SK-N-MC (cell line): Measurements from ENCODE around the gene ARHGEF28.

Experiments used
- DNase-seq: peaks from one replicate; pipeline ENCODE4 v3.0.0-alpha.2; 2011; ENCODE audit warnings: low read depth, low spot score
- H3K27ac ChIP-seq: fragments of 200-600 bp; sonication (generic); 2 replicates; pipeline ENCODE4 v1.5.1; 2016; ENCODE audit warnings: mixed run types
- H3K36me3 ChIP-seq: fragments of 200-600 bp; sonication (generic); 2 replicates; pipeline ENCODE4 v1.6.1; 2017; ENCODE audit warnings: antibody characterized with exemption, low read length, mixed read lengths; ENCODE audit not compliant: insufficient read depth
- H3K4me3 ChIP-seq: fragments of 200-600 bp; sonication (generic); 2 replicates; pipeline ENCODE4 v1.5.1; 2016
- H3K9ac ChIP-seq: fragments of 200-600 bp; sonication (generic); 2 replicates; pipeline ENCODE4 v1.8.0; 2017; ENCODE audit warnings: mixed run types, mixed read lengths; ENCODE audit not compliant: insufficient read length
- H3K9me3 ChIP-seq: fragments of 200-600 bp; sonication (generic); 2 replicates; pipeline ENCODE4 v1.6.1; 2017; ENCODE audit warnings: low read depth, mild to moderate bottlenecking, antibody characterized with exemption, low read length, moderate library complexity, mixed read lengths
- EZH2 ChIP-seq: fragments of 200-600 bp; sonication (generic); IDR thresholded peaks from one replicate; pipeline ENCODE4 v1.6.1; 2017; ENCODE audit warnings: antibody characterized with exemption
- FOXP2 ChIP-seq: optimal IDR thresholded peaks from 2 replicates; pipeline ENCODE3; 2011; ENCODE audit warnings: mild to moderate bottlenecking, moderate library complexity; ENCODE audit not compliant: insufficient read depth; ENCODE audit errors: extremely low read length, control extremely low read depth
- POLR2AphosphoS5 ChIP-seq: IDR thresholded peaks from 2 replicates; pipeline ENCODE4 v1.6.1; 2012; ENCODE audit warnings: mild to moderate bottlenecking, low read depth, low read length, borderline replicate concordance

The ARHGEF28 gene

DNA sequence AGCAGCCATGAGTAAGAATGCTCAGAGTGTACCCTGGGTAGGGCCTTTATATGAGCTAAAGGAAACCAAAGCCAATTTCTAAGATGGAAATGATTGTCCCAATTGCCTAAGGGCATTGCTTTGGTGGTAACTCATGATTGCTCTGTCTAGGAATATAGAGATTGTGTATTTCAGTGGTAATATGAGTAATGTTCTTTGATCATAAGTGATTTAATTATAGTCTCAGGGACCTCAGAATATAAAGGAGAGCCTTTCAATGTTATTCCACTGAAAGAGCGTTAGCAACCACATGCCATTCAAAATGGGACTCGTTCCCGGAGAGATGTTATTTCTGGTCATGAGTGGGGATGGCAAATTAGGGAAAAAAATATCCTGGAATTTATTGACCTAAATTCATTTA, 340.5 kb downstream of the ARHGEF28 start:
- H3K9ac ChIP-seq = no peak overlapping the region
- H3K27ac ChIP-seq = no peak overlapping the region
- H3K9me3 ChIP-seq = no peaks in the 10 kb centered on the region
- no peak for DNase-seq
- H3K4me3 ChIP-seq = no peak overlapping the region
- no peaks in the 10 kb centered on the region for H3K36me3 ChIP-seq
- TF ChIP-seq POLR2AphosphoS5 = no peak
- no peak for TF ChIP-seq FOXP2
- no peak for TF ChIP-seq EZH2

DNA sequence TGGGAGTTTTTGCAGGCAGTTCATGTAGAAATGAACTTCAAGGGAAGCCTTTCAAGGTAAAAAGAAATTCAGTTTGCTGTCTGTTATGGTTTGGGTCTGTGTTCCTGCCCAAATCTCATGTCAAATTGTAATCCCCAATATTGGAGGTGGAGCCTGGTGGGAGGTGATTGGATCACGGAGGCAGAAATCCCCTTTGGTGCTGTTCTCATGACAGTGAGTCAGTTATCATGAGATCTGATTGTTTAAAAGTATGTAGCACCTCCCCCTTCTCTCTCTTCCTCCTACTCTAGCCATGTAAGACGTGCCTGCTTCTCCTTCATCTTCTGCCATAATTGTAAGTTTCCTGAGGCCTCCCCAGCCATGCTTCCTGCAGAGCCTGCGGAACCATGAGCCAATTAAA, 341.4 kb downstream of the ARHGEF28 start:
- no peaks in the 10 kb centered on the region for H3K36me3 ChIP-seq
- H3K27ac ChIP-seq = no peak overlapping the region
- TF ChIP-seq FOXP2 = no peak
- TF ChIP-seq EZH2 = no peak
- no peak for TF ChIP-seq POLR2AphosphoS5
- H3K9ac ChIP-seq = no peak overlapping the region
- H3K4me3 ChIP-seq = no peak overlapping the region
- DNase-seq = no peak
- no peaks in the 10 kb centered on the region for H3K9me3 ChIP-seq

GRCh38 chr5:73968246-73968645, 342.2 kb downstream of the ARHGEF28 start:
- Histone ChIP-seq H3K27ac (no peak overlapping the region), H3K4me3 (no peak overlapping the region), H3K36me3 (no peaks in the 10 kb centered on the region), H3K9me3 (no peaks in the 10 kb centered on the region), H3K9ac (no peak overlapping the region)
- no peak for DNase-seq
- TF ChIP-seq POLR2AphosphoS5 = no peak

DNA sequence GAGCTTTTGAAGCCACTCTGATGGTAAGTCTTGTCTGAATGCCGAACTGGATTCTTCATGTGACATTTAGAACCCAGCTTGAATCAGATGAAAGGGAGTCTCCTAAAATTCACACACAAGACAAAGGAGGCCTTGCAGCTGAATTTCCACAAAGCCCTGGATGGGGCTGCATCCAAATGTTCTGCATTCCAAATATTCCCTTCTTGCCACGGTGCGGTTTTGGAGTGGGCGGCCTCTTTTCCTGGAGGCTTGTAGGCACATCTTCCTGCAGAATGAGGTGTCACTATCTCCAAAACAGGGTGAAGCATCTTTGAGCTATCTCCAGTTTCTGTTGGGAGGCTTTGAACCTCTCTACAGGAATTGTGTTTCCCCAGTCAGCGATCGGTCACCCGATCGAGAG, 342.7 kb downstream of the ARHGEF28 start:
- Histone ChIP-seq H3K9me3 (no peaks in the 10 kb centered on the region), H3K27ac (no peak overlapping the region), H3K36me3 (no peaks in the 10 kb centered on the region), H3K9ac (no peak overlapping the region), H3K4me3 (no peak overlapping the region)
- DNase-seq = no peak
- TF ChIP-seq FOXP2 = no peak
- TF ChIP-seq EZH2 = no peak
- no peak for TF ChIP-seq POLR2AphosphoS5

DNA sequence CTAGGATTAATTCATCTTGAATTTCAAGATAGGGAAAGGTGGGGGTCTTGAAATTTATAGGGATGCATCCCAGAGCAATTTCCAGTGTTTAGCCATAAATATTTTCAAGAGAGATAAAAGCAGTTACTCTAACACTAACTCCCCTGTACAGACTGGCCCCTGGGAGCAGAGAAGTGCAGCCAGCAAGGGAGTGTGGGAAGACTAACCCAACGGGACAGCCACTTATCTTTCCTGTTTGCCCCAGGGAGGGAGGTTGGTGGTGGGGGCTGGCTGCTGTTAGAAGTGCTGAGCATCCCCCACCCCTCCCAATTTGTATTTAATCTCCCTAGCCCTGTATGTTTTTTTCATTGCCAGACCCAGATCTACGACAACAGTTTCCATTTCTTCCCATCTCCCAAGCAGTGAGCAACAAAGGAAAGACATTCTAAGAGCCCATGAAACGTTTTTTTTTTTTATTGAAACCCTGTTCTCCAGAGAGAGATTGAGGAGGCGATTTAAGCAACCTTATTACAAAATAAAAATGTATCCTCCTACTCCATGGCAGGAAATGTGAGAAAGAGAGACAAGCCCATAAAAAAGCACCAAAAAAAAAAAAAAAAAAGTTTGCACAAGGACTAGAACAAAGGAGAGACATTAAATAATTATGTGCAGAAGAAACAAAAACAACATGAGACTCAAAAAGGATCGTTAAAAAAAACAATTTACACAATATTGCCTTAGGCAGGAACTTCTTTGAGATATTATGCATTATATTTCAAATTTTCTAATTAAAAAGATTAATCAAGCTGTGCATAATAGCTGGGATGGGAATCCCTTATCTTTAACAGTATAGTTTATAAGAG, 343.4 kb downstream of the ARHGEF28 start:
- peak; percentile 8 for DNase-seq
- no peak overlapping the region for H3K27ac ChIP-seq
- no peak overlapping the region for H3K9ac ChIP-seq
- no peak for TF ChIP-seq FOXP2
- no peak for TF ChIP-seq EZH2
- no peak for TF ChIP-seq POLR2AphosphoS5
- H3K36me3 ChIP-seq = no peaks in the 10 kb centered on the region
- H3K9me3 ChIP-seq = no peaks in the 10 kb centered on the region
- H3K4me3 ChIP-seq = no peak overlapping the region

DNA sequence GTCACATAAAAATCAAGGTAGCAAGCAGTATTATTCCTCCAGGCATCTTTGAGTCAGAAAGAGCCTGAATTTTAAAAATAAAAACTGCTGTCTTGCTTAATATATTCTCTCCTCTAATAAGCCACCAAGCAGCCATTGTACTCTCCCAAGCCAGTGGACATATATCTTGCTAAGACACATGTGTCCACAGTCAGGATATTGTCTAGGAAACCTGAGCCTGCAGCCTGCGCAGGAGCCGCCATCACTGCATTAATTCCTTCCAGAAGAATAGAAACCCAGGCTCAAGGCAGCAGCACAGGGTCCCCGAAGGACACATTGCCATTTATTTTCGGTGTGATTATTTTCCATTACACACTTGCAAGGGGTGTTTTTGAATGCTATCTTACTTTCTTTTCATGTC, 345.3 kb downstream of the ARHGEF28 start:
- H3K9me3 ChIP-seq = no peaks in the 10 kb centered on the region
- H3K36me3 ChIP-seq = no peaks in the 10 kb centered on the region
- no peak for DNase-seq
- H3K27ac ChIP-seq = no peak overlapping the region
- H3K4me3 ChIP-seq = no peak overlapping the region
- H3K9ac ChIP-seq = no peak overlapping the region
- TF ChIP-seq POLR2AphosphoS5 (no peak), EZH2 (no peak), FOXP2 (no peak)

DNA sequence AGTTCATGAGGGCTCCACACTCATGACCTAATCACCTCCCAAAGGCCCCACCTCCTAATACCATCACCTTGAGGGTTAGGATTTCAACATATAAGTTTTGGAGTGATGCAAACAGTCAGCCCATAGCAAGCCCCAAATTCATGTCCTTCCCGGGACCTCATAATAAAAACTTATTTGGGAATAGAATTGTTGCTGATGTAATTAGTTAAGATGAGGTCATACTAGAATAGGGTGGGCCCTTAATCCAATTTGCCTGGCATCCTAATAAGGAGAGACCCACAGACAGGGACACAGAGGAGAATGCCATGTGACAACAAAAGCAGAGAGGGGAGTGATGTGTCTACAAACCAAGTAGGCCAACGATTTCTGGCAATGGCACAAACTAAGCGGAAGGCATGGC, 347.1 kb downstream of the ARHGEF28 start:
- DNase-seq = no peak

GRCh38 chr5:73974871-73975360, 348.9 kb downstream of the ARHGEF28 start:
- Histone ChIP-seq H3K27ac (no peak overlapping the region), H3K36me3 (no peaks in the 10 kb centered on the region), H3K4me3 (no peak overlapping the region), H3K9ac (no peak overlapping the region), H3K9me3 (no peaks in the 10 kb centered on the region)
- DNase-seq = no peak
- no peak for TF ChIP-seq FOXP2
- TF ChIP-seq POLR2AphosphoS5 = no peak
- no peak for TF ChIP-seq EZH2

More for the DNA sequence above, 347.1 kb downstream of the ARHGEF28 start:
- Histone ChIP-seq H3K9me3 (no peaks in the 10 kb centered on the region), H3K9ac (no peak overlapping the region), H3K36me3 (no peaks in the 10 kb centered on the region), H3K27ac (no peak overlapping the region), H3K4me3 (no peak overlapping the region)
- TF ChIP-seq POLR2AphosphoS5 (no peak), FOXP2 (no peak), EZH2 (no peak)

DNA sequence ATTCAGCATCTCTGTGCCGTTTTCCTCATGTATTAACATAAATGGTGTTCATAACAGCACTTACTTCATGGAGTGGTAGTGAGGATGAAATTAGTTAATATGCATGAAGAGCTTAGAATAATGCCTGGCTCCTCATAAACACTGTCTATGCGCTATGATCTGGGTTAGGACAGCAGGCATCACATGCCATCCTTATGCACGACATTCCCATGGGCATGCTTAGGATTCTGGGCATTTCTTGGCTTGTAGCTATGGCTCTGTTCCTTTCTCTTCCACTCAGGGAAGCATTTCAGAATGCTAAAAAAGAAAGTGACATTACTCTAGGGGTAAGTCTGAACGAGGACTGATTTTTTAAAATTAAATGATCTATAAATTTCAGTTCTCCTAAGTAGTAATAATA, 349.8 kb downstream of the ARHGEF28 start:
- H3K9ac ChIP-seq = no peak overlapping the region
- H3K9me3 ChIP-seq = no peaks in the 10 kb centered on the region
- no peaks in the 10 kb centered on the region for H3K36me3 ChIP-seq
- no peak overlapping the region for H3K4me3 ChIP-seq
- DNase-seq = no peak
- no peak overlapping the region for H3K27ac ChIP-seq
- TF ChIP-seq EZH2 (no peak), POLR2AphosphoS5 (no peak), FOXP2 (no peak)
